Measurements from ENCODE around the gene PKNOX1.

DNA sequence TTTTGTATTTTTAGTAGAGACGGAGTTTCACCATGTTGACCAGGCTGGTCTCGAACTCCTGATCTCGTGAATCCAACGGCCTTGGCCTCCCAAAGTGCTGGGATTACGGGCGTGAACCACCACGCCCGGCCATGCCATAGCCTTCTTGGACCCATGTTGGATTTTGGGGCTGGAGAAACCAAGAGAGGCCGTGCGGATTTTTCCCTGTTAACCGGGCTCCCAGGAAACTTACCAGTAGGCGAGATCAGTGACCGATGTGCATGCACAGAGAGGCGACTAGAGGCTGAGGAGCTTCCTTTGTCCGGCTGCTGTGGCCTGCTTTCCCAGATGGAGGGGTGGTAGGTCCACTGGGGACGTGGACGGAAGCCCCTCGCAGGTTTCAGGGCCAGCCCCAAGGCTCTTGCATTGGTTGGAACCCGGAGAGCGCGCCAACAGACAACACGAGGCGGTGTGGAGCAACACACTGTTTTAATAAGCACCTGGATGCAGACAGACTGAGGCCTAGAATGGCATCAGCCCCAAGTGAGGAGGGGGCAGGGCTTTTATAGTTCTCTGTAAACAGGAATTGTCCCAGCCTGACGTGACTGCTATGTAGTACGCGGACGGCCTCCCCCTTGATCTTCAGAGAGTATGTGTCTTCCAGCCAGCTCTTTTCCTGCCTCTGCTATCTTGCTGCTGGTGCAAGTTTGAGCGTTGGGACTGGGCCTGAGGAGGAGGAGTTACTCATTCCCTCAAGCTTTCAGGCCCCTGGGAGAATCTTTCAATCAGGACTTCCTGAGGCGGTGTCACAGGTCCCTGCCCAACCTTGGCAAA is 49.0 kb upstream of the PKNOX1 start, which contains the start of gene ERVH48-1:
- TF ChIP-seq, protein P1, sequence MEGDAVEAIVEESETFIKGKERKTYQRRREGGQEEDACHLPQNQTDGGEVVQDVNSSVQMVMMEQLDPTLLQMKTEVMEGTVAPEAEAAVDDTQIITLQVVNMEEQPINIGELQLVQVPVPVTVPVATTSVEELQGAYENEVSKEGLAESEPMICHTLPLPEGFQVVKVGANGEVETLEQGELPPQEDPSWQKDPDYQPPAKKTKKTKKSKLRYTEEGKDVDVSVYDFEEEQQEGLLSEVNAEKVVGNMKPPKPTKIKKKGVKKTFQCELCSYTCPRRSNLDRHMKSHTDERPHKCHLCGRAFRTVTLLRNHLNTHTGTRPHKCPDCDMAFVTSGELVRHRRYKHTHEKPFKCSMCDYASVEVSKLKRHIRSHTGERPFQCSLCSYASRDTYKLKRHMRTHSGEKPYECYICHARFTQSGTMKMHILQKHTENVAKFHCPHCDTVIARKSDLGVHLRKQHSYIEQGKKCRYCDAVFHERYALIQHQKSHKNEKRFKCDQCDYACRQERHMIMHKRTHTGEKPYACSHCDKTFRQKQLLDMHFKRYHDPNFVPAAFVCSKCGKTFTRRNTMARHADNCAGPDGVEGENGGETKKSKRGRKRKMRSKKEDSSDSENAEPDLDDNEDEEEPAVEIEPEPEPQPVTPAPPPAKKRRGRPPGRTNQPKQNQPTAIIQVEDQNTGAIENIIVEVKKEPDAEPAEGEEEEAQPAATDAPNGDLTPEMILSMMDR (IDR thresholded peaks at IDR 0.05) = no peak
- TF ChIP-seq POLR2AphosphoS5 (IDR thresholded peaks at IDR 0.05; ENCODE audit: low read depth, low read length) = no peak
- TF ChIP-seq, protein P2, sequence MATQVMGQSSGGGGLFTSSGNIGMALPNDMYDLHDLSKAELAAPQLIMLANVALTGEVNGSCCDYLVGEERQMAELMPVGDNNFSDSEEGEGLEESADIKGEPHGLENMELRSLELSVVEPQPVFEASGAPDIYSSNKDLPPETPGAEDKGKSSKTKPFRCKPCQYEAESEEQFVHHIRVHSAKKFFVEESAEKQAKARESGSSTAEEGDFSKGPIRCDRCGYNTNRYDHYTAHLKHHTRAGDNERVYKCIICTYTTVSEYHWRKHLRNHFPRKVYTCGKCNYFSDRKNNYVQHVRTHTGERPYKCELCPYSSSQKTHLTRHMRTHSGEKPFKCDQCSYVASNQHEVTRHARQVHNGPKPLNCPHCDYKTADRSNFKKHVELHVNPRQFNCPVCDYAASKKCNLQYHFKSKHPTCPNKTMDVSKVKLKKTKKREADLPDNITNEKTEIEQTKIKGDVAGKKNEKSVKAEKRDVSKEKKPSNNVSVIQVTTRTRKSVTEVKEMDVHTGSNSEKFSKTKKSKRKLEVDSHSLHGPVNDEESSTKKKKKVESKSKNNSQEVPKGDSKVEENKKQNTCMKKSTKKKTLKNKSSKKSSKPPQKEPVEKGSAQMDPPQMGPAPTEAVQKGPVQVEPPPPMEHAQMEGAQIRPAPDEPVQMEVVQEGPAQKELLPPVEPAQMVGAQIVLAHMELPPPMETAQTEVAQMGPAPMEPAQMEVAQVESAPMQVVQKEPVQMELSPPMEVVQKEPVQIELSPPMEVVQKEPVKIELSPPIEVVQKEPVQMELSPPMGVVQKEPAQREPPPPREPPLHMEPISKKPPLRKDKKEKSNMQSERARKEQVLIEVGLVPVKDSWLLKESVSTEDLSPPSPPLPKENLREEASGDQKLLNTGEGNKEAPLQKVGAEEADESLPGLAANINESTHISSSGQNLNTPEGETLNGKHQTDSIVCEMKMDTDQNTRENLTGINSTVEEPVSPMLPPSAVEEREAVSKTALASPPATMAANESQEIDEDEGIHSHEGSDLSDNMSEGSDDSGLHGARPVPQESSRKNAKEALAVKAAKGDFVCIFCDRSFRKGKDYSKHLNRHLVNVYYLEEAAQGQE (IDR thresholded peaks at IDR 0.05; ENCODE audit: insufficient read depth in 1 of 2, low read depth in 2 of 2, low read length in 1 of 2) = no peak
- TF ChIP-seq SIN3A (IDR thresholded peaks at IDR 0.05; ENCODE audit: borderline replicate concordance, insufficient read depth, low read depth, low read length) = no peak
- no peak for TF ChIP-seq TCF7L2 (IDR thresholded peaks at IDR 0.05; ENCODE audit: low read depth, low read length)

Measured in Panc1 (cell line).